Measurements from ENCODE around the gene PLEKHA6.
"Not testable (repeated sequence)": the region's sequence is repeated elsewhere in the genome, so short reads cannot be mapped to it uniquely, and the experiment has no call there.

PLEKHA6 gene

GRCh38 chr1:204258213-204259115, 101.3 kb downstream of the PLEKHA6 start:
- no peak for DNase-seq

- no peak for DNase-seq
Measured at GRCh38 chr1:204257446-204257845, 102.3 kb downstream of the PLEKHA6 start.

GRCh38 chr1:204256531-204256930, 103.2 kb downstream of the PLEKHA6 start:
- DNase-seq = no peak

- DNase-seq = no peak
Measured at GRCh38 chr1:204255966-204256365, 103.8 kb downstream of the PLEKHA6 start.

- no peak for DNase-seq
Measured at GRCh38 chr1:204255225-204255624, 104.5 kb downstream of the PLEKHA6 start.

GRCh38 chr1:204254031-204254661, 105.6 kb downstream of the PLEKHA6 start:
- no peak for DNase-seq

GRCh38 chr1:204251926-204252689, 107.6 kb downstream of the PLEKHA6 start:
- DNase-seq = no peak

GRCh38 chr1:204251286-204251685, 108.4 kb downstream of the PLEKHA6 start:
- no peak for DNase-seq

- no peak for DNase-seq
Measured at GRCh38 chr1:204250428-204251030, 109.2 kb downstream of the PLEKHA6 start.

GRCh38 chr1:204249736-204250427, 109.8 kb downstream of the PLEKHA6 start:
- DNase-seq = no peak

- no peak for DNase-seq
Measured at GRCh38 chr1:204248954-204249353, 110.8 kb downstream of the PLEKHA6 start.

GRCh38 chr1:204246876-204247275, 112.9 kb downstream of the PLEKHA6 start:
- no peak for DNase-seq

- no peak for DNase-seq
Measured at GRCh38 chr1:204242920-204243319, 116.8 kb downstream of the PLEKHA6 start.

GRCh38 chr1:204241914-204242313, 117.8 kb downstream of the PLEKHA6 start:
- DNase-seq = no peak

- no peak for DNase-seq
Measured at GRCh38 chr1:204241050-204241449, 118.7 kb downstream of the PLEKHA6 start.

- DNase-seq = no peak
Measured at GRCh38 chr1:204240233-204240632, 119.5 kb downstream of the PLEKHA6 start.

GRCh38 chr1:204239401-204239800, 120.3 kb downstream of the PLEKHA6 start:
- DNase-seq = not testable (repeated sequence)

GRCh38 chr1:204238520-204238919, 121.2 kb downstream of the PLEKHA6 start:
- not testable (repeated sequence) for DNase-seq

- not testable (repeated sequence) for DNase-seq
Measured at GRCh38 chr1:204237515-204237914, 122.2 kb downstream of the PLEKHA6 start.

- DNase-seq = no peak
Measured at GRCh38 chr1:204232526-204232925, 127.2 kb downstream of the PLEKHA6 start.

GRCh38 chr1:204230211-204230610, 129.5 kb downstream of the PLEKHA6 start:
- DNase-seq = no peak

GRCh38 chr1:204228896-204229295, 130.8 kb downstream of the PLEKHA6 start:
- DNase-seq = no peak
